ENCODE data around the gene MAP3K15. TPM values are rescaled to one million over a fixed set of nuclear protein-coding genes. Genes with fewer than 3 reads are reported as not detected.

MAP3K15 gene, protein sequence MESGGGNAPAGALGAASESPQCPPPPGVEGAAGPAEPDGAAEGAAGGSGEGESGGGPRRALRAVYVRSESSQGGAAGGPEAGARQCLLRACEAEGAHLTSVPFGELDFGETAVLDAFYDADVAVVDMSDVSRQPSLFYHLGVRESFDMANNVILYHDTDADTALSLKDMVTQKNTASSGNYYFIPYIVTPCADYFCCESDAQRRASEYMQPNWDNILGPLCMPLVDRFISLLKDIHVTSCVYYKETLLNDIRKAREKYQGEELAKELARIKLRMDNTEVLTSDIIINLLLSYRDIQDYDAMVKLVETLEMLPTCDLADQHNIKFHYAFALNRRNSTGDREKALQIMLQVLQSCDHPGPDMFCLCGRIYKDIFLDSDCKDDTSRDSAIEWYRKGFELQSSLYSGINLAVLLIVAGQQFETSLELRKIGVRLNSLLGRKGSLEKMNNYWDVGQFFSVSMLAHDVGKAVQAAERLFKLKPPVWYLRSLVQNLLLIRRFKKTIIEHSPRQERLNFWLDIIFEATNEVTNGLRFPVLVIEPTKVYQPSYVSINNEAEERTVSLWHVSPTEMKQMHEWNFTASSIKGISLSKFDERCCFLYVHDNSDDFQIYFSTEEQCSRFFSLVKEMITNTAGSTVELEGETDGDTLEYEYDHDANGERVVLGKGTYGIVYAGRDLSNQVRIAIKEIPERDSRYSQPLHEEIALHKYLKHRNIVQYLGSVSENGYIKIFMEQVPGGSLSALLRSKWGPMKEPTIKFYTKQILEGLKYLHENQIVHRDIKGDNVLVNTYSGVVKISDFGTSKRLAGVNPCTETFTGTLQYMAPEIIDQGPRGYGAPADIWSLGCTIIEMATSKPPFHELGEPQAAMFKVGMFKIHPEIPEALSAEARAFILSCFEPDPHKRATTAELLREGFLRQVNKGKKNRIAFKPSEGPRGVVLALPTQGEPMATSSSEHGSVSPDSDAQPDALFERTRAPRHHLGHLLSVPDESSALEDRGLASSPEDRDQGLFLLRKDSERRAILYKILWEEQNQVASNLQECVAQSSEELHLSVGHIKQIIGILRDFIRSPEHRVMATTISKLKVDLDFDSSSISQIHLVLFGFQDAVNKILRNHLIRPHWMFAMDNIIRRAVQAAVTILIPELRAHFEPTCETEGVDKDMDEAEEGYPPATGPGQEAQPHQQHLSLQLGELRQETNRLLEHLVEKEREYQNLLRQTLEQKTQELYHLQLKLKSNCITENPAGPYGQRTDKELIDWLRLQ (N-terminal part only)
- total RNA-seq: under 0.01 TPM in 1 of 2 replicates, not detected in the other

DNA sequence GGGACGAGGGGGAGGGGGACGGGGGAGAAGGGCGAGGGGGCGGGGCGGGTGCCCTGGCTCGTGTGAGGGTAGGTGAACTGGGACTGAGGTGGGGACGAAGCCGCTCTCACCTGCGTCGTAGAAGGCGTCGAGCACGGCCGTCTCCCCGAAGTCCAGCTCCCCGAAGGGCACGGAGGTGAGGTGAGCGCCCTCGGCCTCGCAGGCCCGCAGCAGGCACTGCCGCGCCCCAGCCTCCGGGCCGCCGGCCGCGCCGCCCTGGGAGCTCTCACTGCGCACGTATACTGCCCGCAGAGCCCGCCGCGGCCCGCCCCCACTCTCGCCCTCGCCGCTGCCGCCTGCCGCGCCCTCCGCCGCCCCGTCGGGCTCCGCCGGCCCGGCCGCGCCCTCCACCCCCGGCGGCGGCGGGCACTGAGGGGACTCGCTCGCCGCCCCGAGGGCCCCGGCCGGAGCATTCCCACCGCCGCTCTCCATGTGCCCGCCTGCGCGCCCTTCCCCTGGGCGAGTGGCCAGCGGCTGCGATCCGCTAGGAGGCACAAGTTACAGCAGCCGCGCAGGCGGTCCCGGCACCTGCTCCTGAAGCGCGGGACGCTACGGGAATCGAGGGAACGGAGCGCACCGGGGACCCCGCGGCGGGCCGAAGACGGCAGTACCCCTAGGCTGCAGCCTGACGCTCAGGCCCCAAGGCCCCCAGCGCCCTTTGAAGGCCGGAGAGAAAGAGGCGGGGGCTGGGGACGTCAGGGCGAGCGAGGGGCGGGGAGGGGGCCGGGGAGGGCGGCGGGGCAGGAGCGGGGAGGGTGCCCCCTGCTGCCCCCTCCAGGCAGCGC is at the start of gene MAP3K15:
MAP3K15 (minus strand) TSS at position 718 of the 824 bp plus-strand sequence; CDS start at position 471, 247 bp downstream.

DNA sequence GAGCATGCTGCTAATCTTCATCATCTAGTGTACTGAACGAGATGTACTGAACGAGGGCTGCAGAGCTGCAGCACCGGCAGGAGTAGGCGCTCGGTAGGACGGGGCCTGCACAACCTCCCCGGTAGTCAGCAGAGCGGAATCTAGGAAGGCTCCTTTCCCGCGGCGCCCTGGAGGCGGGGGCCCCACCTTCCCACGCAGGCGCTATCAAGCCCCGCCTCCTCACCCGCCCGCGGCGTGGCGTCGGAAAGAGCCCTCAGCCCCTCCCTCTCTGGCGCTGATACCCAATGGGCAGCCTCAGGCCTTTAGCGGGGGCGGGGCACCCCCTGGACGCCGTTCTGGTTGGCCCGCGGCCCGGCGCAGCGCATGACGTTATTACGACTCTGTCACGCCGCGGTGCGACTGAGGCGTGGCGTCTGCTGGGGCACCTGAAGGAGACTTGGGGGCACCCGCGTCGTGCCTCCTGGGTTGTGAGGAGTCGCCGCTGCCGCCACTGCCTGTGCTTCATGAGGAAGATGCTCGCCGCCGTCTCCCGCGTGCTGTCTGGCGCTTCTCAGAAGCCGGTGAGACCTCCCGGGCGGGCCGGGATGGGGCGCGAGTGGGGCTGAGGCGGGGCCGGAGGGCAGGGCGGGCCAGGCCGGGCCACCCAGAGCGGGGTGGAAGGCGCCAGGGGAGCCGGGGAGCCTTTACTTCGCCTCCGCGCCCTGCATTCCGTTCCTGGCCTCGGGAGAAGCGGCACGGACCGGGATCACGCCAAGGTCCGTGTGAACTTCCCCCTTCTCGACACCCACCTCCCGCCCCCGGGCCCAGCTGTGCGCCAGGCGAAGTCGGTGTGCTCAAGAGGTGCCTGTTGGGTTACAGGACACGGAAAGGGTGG is 171.5 kb downstream of the MAP3K15 start, which contains the start of gene PDHA1:
PDHA1 (plus strand) TSS at position 393 of the 874 bp plus-strand sequence; CDS start at position 504, 111 bp downstream.

Small RNA genes lying within 50 kb of the gene (small RNA-seq; reads per million reads assigned to genes)
- not detected for gene RF00019

Other genes starting within 250 kb of the MAP3K15 start
- 61.5 and 64.4 TPM in 2 replicates for gene PDHA1, start 171.6 kb downstream of the MAP3K15 start, total RNA-seq

Measured in placental epithelial cell (primary cell).